HG02884 (cell line): Measurements from ENCODE around the gene ELAVL1.

ENCODE experiments used
- ATAC-seq: cut with Tn5 transposase; IDR thresholded peaks from one replicate; pipeline ENCODE4 v1.9.1; 2021; ENCODE audit warnings: mild to moderate bottlenecking, moderate library complexity; ENCODE audit not compliant: unreplicated experiment

Gene ELAVL1

DNA sequence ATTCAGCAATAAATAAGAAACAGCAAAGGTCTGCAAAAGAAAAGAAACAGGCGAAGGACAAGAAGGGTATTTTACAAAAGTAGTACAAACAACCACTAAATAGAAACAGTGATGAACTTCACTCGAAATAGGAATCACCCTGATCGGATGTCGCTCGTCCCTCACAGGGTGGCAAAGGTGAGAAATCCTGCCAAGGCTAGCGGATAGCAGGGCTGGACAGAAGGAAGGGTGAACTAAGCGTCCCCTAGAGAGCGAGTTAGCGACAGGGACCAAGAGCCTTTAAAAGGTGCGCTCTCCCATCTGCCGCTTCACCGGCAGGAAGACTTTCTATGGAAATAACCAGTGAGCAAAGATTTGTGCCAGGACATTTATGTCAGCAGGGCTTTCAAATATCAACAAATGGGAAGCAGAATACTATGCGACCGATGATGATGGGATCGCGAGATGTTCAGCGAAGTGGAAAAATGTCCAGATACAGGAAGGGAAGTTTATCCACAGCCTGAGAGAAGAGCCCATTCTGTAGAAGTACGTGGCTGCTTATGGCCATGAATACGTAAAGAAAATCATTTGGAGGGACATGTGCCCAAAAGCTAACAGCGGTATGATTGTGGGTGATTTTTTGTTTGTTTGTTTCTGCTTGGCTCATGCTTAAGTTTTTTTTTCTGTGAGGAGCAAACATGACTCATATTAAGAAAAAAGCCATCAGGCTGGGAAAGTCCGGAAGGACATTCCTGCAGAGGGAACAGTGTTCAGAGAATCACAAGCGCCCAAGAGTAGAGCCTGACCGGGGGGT is 18.9 kb downstream of the ELAVL1 start:
- ATAC-seq, result no peak

DNA sequence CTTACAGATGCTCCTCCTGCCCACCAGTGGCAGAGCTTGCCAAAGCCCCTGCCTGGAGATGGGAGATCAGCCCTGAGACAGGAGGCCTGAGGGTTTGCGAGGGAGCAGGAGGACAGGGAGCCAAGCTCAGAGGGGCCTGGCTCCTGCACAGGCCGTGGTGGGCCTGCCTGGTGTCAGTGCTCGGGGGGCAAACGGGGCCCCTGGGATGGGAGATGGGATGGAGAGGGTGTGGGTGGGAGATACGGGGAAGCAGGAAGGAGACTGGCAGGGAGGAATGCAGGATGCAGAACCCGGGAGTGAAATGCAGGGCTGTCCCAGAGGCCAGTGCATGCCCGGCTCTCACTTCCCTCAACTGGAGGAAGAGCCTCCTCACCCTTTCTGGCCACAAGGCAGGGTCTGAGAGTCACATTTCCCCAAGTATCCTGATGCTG is 19.9 kb downstream of the ELAVL1 start:
- ATAC-seq, result no peak

DNA sequence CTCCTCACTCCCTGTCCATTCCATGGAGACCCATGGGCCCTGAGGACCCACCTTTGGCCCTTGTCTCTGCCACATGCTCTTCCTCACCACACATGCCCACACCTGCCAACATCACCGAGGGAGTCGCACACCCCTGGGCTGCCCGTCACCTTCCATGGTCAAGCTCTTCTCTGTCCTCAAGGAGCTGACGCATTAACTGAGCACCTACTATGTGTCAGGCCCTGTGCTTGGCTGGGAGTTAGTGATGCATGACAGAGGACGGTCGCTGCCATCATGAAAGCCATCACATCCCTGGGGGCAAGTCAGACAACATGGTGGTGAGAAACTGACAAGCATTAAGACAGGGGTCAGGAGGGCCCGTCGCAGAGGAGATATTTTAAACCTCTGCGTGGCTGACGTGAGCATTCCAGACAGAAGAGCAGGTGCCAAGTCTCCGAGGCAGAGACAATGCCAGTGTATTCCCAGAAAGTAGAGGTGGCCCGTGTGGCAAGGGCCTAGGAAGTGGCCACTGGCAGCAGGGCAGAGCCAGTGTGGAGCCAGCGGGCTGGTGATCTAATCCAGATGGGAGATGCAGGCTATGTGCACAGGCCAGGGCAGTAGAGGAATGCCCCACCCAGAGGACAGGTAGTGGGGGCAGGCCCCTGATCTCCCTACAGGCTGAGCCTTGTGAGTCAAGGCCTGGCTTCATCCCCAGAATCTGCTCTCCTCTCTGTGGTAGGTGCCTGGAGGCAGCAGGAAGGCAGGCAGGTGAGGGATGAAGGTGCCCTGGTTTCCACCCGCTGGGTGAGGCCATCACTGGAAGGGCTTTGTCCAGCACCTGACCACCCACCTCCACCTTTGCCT is 21.2 kb downstream of the ELAVL1 start:
- no peak for ATAC-seq

DNA sequence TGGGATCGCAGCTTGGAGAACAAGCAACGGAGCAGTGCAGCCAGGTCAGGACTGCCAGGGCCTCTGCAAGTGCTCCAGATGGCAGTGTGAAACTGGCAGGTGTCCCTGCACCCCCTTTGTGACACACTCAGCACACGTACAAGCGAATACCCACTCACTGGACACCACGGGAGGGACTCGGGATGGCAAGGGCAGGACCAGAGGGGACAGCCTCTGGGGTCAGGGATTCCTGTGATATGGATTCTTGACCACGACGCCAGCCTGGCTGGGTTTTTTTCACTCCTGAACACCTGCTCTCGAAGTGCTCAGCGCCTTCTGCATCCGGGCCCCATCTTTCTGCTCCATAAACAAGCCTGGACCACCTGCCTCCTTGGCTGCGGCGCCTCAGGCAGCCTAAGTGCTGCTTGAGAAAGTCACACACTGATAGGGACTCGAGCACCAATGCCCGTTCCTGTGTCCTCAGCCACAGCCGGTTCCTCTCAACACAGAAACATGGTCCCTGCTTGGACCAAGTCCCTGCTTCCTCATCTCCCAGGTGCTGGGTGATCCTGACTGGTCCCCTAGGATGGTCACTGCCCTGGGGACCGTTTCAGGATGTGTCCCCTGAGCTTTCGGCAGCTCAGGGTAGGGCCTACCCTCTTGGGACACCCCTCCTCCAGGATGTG is 22.0 kb downstream of the ELAVL1 start:
- ATAC-seq, result no peak

DNA sequence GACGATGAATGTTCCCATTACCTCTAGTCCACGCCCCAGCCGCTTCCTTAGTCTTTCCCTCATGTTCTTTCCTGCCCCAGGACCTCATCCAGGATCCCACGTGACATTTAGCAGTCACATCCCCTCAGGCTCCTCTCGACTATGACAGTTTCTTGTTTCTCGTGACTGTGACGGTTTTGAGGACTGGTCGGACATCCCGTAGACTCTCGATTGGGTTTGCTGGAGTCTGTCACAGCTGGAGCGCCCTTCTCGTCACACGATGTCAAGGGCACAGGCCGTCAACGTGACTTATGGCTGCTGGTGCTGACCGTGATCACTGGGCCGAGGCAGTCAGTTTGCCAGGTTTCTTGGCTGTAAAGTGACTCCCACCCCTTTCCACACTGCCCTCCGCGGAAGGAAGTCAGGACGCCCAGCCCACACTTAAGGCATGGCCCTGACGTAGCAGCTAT is 22.8 kb downstream of the ELAVL1 start:
- ATAC-seq, result no peak

GRCh38 chr19:7982103-7982502 is 23.3 kb downstream of the ELAVL1 start:
- no peak for ATAC-seq

DNA sequence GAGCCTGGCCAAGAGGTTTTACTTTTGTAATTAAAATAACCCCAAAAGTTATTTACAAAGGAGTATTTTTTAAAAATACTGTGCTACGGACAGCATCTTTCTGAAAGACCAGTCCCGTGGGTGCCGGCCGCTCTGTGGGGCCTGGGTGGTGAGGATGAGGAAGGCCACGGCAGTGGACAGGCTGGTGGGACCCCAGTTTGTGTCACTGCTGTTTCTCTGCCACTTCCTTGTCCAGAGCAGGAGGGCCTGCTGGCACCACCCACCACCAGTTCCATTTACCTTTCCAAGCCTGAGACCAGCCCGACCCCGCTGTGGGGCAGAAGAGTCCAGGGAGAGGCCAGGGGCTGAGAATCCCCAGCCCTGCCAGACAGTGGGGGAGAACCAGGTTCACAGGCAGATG is 23.8 kb downstream of the ELAVL1 start:
- ATAC-seq, result no peak

GRCh38 chr19:7981199-7981598 is 24.2 kb downstream of the ELAVL1 start:
- ATAC-seq, result no peak

GRCh38 chr19:7980635-7981121 is 24.8 kb downstream of the ELAVL1 start:
- ATAC-seq, result no peak

DNA sequence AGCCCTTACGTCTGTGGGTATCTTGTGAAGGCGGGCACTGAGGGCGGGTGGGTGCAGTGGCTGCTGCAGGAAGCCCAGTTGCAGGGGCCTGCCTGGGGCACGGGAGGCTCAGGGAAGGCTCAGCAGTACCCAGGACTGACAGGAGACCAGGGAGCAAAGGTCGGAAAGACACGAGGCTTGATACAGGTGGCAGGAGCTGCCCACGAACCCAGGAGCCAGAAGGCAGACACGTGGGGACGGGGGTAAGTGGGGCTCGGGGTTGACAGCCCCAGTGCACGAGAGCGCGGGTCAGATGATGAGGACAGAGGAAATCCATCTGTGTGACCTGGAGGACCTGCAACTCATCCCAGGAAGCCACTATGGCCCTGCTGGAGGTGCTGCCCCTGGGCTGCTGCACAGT is 25.3 kb downstream of the ELAVL1 start:
- ATAC-seq, result no peak

- ATAC-seq, result no peak
Observed at GRCh38 chr19:7979559-7979958, 25.9 kb downstream of the ELAVL1 start.

- ATAC-seq, result no peak
Observed at GRCh38 chr19:7979011-7979410, 26.4 kb downstream of the ELAVL1 start.

DNA sequence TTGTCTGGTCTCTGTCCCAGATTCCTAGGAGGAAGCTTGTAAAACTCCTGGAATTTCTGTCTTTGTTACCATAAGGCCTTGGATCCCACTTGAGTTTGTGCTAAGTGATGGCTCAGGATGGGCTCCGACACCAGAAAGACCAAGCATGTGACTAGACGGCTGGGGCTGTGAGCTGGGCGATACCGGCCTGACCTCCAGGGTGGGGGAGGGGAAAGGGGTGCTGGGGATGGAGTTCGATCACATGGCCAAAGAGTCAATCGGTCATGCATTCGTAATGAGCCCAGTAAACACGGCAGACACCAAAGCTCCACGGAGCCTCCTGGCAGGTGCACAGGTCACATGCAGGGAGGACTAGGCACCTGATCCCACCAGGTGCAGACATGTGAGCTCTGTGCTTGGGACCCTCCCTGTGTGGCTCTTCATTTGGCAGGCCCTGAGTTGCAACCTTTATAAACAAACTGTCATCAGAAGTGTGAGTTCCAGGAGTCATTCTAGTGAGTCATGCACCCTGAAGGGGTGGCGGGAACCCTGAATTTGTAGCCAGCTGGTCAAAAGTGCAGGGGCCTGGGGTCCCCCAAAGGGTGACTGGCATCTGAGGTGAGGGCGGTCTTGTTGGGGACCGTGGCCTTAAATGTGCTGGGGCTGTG is 27.1 kb downstream of the ELAVL1 start:
- ATAC-seq, result no peak

GRCh38 chr19:7977723-7978040 is 27.8 kb downstream of the ELAVL1 start:
- no peak for ATAC-seq

DNA sequence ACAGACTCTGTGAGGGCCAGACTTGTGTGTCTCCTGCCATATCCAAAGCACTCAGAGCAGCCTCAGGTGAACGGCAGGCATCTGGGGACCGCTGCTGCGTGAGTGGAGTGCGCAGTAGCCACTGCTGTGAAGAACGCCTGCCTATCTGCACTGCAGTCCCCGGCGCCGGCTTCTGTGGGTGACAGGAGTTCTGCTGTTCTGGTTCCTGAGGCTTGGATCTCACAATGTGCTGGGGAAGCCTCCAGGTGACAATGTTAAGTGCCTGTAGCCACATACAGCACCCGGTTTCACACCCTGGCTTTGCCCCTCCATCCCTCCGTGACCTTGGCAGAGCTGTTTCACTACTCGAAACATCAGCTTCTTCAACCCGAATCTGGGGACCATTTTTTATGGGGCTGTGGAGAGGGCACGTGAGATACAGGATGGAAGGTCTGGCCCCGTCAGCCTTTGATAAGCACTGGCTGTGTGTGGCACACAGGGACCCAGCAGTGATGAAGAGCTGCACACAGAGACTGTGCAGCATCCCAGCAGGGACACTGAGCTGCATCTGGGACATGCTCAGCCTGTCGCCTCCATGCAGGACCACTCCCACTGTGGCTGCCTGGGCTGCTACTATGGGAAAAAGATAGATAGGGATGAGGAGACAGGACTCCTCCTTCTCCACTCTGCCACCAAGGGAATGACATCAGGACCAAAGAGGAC is 28.3 kb downstream of the ELAVL1 start:
- no peak for ATAC-seq

DNA sequence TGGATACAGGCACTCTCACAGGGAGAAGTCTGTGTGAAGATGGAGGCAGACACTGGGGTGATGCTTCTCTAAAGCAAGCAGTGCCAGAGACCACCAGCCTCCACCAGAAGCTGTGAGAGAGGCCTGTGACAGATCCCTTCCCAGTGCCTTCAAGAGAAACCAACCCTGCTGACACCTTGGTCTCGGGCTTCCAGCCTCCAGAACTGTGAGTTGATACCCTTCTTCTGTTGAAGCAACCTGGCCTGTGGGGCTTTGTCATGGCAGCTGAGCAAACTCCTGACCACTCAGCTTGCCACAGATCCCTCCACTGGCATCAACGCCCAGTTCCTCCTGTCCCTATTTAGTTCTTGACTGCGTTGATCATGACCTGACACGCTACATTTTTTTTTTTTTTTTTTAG is 29.0 kb downstream of the ELAVL1 start:
- ATAC-seq, result no peak

DNA sequence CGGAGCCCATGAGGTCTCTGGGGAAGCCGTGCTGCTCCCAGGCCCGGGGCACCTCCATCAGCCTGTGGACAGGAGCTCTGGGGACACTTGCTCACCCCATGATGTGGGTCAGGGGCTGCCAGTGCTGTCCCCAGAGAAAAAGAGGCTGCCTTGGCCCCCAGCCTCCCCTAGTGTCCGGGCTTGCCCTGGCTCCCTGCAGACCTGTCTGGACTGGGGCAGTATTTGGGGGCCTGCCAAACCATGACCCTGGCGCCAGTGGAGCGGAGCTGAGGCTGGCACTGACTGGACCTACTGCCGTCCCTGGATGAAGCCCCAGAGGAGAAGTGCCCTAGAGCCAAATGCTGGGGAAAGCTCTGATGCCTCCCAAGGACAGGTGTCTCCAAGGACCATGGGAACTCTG is 30.4 kb downstream of the ELAVL1 start:
- ATAC-seq, result no peak

DNA sequence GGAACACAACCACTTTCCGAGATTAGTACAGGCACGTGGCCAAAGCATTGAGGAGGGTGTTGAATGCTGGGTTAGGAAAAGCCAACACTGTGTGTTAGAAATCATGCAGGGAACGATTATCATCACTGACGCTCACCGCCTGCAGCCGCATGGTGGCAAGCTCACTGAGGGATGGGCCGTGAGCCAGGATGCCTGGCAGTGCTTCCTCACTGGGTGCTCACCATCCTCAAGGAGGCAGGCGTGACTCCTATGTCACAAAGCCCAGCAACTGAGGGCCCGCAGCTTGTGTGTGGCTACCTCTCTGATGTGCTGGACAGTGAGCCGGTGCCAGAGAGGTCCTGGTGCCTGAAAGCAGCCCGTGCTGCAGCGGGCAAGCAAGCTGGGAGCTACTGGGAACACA is 31.6 kb downstream of the ELAVL1 start:
- ATAC-seq, result no peak

DNA sequence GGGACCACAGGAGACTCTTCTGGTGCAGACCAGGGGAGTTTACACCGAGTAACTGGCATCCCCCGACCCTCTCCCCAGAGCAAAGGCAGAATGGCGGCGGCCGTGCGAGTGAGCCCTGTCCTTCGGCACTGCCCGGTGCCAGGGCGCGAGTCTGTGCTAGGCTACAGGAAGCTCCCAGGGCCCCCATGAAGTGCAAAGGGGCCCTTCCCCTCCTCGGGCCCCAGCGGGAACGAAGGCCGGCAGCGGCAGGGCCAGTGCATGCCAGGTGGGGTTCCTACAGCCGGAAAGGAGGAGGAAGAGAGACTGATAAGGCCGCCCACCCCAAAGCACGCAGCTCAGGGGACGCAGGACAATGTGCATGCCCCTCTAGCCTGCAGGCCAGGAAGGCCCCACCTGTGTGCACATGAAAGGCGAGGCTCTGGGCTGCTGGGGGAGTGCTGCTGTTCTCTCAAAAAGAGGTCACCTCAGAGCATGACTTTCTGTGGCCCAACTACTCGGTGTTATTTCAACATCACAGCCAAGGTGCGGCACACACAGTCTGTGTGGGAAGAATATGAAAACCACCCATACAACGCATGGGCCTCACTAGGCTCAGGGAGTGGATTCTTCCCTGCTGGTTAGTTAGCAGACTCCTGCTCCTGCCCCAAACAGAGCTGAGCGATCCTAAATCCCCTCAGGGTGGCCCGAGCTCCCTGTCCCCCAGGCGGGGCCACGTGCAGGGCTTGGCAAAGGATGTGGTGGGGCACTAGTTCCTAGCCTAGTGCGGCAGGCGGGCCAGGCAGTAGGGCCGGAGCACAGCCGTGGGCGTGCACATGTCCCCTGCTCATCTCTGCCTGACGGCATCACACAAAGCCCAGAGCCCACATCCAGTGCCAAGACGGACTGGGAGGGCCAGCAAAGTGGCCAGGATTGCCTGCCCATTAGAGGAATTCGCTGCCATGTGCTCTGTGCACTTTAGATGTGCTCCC is 33.6 kb downstream of the ELAVL1 start:
- ATAC-seq, result no peak
